DOHH2 (cell line): ENCODE results near the gene PHF13.

Experiments
- H3F3A ChIP-seq: fragments of 200-600 bp; sonication (generic), shearing (Covaris generic); 2 replicates; pipeline ENCODE4 v1.6.0; 2016; ENCODE audit warnings: antibody characterized with exemption, mild to moderate bottlenecking; ENCODE audit not compliant: control insufficient read depth, insufficient read depth
- H3K27ac ChIP-seq: fragments of 200-600 bp; sonication (generic); 2 replicates; pipeline ENCODE4 v1.5.1; 2014; ENCODE audit warnings: low read depth, mild to moderate bottlenecking, low read length, moderate library complexity
- H3K27me3 ChIP-seq: fragments of 200-600 bp; sonication (generic); 2 replicates; pipeline ENCODE4 v1.6.1; 2014; ENCODE audit warnings: mild to moderate bottlenecking, low read length, mixed read lengths; ENCODE audit not compliant: control insufficient read depth
- H3K36me3 ChIP-seq: fragments of 200-600 bp; sonication (generic); 2 replicates; pipeline ENCODE4 v1.6.1; 2014; ENCODE audit warnings: mild to moderate bottlenecking, low read length, moderate library complexity, mixed read lengths; ENCODE audit not compliant: control insufficient read depth
- H3K4me1 ChIP-seq: fragments of 200-600 bp; sonication (generic); 2 replicates; pipeline ENCODE4 v1.6.1; 2014; ENCODE audit warnings: mild to moderate bottlenecking, low read length, mixed read lengths; ENCODE audit not compliant: control insufficient read depth
- H3K4me2 ChIP-seq: fragments of 200-600 bp; sonication (generic); 2 replicates; pipeline ENCODE4 v1.6.0; 2014; ENCODE audit warnings: mild to moderate bottlenecking, low read length, moderate library complexity
- H3K4me3 ChIP-seq: fragments of 200-600 bp; sonication (generic); 2 replicates; pipeline ENCODE4 v1.5.1; 2014; ENCODE audit warnings: mild to moderate bottlenecking, low read length, mixed read lengths
- H3K79me2 ChIP-seq: fragments of 200-600 bp; sonication (generic); 2 replicates; pipeline ENCODE4 v1.6.1; 2014; ENCODE audit warnings: mild to moderate bottlenecking, low read length, mixed read lengths; ENCODE audit not compliant: control insufficient read depth
- H3K9me2 ChIP-seq: fragments of 200-600 bp; sonication (generic); replicated peaks from 2 replicates; pipeline ENCODE4 v1.6.1; 2014; ENCODE audit warnings: mild to moderate bottlenecking, low read length, mixed read lengths; ENCODE audit not compliant: control insufficient read depth
- H3K9me3 ChIP-seq: fragments of 200-600 bp; sonication (generic); 2 replicates; pipeline ENCODE4 v1.6.1; 2014; ENCODE audit warnings: antibody characterized with exemption, low read length, mixed read lengths; ENCODE audit not compliant: control insufficient read depth, insufficient read depth
- H4K20me1 ChIP-seq: fragments of 200-600 bp; sonication (generic); 2 replicates; pipeline ENCODE4 v1.6.0; 2014; ENCODE audit warnings: low read depth, mild to moderate bottlenecking, antibody characterized with exemption, low read length, moderate library complexity; ENCODE audit not compliant: control insufficient read depth, insufficient read depth
- EZH2phosphoT487 ChIP-seq: fragments of 200-600 bp; sonication (generic); IDR thresholded peaks from 2 replicates; pipeline ENCODE4 v1.6.1; 2017; ENCODE audit warnings: borderline replicate concordance, mild to moderate bottlenecking, antibody characterized with exemption, low read length, moderate library complexity, mixed read lengths
- TF ChIP-seq, protein P1 (sequence below): fragments of 200-600 bp; sonication (generic); IDR thresholded peaks from one replicate; pipeline ENCODE4 v1.5.1; 2014; ENCODE audit warnings: antibody characterized with exemption, mild to moderate bottlenecking, low read depth, low read length; ENCODE audit not compliant: poor library complexity, severe bottlenecking

The PHF13 gene

DNA sequence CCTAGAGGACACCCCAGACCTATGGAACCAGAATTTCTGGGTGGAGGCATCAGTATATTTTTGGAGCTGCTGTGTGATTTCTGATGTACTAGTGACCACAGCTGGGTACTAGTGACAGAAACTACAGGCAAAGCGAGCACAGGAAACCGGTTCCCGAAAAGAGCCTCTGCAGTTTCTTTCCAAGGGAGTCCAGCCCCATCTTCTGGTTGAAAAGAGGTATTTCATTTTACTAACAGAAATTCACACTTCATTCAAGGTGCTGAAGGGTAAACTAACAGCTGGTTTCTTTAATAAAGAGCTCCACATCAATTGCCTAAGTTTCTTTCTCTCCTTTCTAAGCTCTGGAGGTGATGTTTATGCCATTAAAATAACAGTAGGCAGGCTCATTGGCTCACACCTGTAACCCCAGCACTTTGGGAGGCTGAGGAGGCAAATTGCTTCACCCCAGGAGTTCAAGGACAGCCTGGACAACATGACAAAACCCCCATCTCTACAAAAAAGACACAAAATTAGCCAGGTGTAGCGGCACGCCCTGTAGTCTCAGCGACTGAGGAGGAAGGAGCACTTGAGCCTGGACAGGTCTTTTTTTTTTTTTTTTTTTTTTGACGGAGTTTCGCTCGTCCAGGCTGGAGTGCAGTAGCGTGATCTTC is 33.1 kb downstream of the PHF13 start:
- no peak for TF ChIP-seq EZH2phosphoT487
- TF ChIP-seq, protein P1, sequence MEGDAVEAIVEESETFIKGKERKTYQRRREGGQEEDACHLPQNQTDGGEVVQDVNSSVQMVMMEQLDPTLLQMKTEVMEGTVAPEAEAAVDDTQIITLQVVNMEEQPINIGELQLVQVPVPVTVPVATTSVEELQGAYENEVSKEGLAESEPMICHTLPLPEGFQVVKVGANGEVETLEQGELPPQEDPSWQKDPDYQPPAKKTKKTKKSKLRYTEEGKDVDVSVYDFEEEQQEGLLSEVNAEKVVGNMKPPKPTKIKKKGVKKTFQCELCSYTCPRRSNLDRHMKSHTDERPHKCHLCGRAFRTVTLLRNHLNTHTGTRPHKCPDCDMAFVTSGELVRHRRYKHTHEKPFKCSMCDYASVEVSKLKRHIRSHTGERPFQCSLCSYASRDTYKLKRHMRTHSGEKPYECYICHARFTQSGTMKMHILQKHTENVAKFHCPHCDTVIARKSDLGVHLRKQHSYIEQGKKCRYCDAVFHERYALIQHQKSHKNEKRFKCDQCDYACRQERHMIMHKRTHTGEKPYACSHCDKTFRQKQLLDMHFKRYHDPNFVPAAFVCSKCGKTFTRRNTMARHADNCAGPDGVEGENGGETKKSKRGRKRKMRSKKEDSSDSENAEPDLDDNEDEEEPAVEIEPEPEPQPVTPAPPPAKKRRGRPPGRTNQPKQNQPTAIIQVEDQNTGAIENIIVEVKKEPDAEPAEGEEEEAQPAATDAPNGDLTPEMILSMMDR, result peak; percentile 61
- H3K27me3 ChIP-seq, result no peaks in the 10 kb centered on the region
- H3K27ac ChIP-seq, result no peak overlapping the region
- H4K20me1 ChIP-seq, result no peaks in the 10 kb centered on the region
- H3K4me2 ChIP-seq, result no peak overlapping the region
- H3K36me3 ChIP-seq, result peaks cover 36% of the 10 kb centered on the region
- H3K4me1 ChIP-seq, result no peaks in the 10 kb centered on the region
- H3F3A ChIP-seq, result no peaks in the 10 kb centered on the region
- H3K9me3 ChIP-seq, result no peaks in the 10 kb centered on the region
- H3K79me2 ChIP-seq, result no peaks in the 10 kb centered on the region
- no peaks in the 10 kb centered on the region for H3K9me2 ChIP-seq
- H3K4me3 ChIP-seq, result no peak overlapping the region

DNA sequence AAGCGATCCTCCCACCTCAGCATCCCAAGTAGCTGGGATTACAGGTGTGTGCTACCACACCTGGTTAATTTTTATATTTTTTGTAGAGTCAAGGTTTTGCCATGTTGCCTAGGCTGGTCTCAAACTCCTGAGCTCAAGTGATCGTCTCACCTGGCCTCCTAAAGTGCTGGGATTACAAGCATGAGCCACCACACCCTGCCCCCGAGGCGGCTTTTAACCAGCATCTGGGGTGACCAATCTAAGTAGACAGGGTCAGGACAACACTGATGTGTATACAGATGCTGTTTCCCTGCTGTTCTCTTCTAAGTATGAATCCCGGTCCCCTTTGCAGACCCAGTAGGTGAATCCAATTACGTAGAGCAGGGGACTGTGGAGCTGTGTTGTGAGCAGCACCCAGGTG is 35.0 kb downstream of the PHF13 start:
- H3K4me2 ChIP-seq, result no peak overlapping the region
- H3K27me3 ChIP-seq, result no peaks in the 10 kb centered on the region
- TF ChIP-seq, protein P1, result no peak
- no peak for TF ChIP-seq EZH2phosphoT487
- no peaks in the 10 kb centered on the region for H3K4me1 ChIP-seq
- no peaks in the 10 kb centered on the region for H3K9me3 ChIP-seq
- no peaks in the 10 kb centered on the region for H3F3A ChIP-seq
- peaks cover 49% of the 10 kb centered on the region for H3K36me3 ChIP-seq
- no peaks in the 10 kb centered on the region for H4K20me1 ChIP-seq
- H3K9me2 ChIP-seq, result no peaks in the 10 kb centered on the region
- no peak overlapping the region for H3K27ac ChIP-seq
- H3K4me3 ChIP-seq, result no peak overlapping the region
- H3K79me2 ChIP-seq, result no peaks in the 10 kb centered on the region

DNA sequence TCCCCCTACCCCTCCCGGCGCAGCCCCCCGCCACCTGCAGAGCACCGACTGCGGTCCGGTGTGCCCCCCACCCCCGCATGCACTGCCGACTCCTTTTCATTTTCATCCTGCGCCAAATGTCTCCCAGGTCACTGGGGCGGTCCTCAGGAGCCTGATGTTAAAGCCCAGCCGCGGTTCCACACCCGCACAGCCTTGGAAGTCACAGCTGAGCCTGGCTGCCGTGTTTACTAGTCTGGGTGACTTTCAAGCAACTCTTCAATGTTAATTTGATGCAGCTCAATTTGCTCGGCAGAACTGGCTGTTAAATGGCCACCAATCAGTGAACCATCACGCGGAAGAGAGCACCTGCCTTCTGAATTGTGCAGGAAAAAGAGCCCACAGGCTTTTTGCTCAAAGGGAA is 38.4 kb downstream of the PHF13 start:
- Histone ChIP-seq H3K27ac (no peak overlapping the region), H3K36me3 (peaks cover 40% of the 10 kb centered on the region), H3F3A (no peaks in the 10 kb centered on the region), H3K4me1 (no peaks in the 10 kb centered on the region), H4K20me1 (no peaks in the 10 kb centered on the region), H3K9me2 (no peaks in the 10 kb centered on the region), H3K79me2 (peaks cover under 1% of the 10 kb centered on the region; the same call in 1 of the 2 replicates), H3K27me3 (no peaks in the 10 kb centered on the region), H3K4me3 (no peak overlapping the region), H3K9me3 (no peaks in the 10 kb centered on the region), H3K4me2 (no peak overlapping the region)
- no peak for TF ChIP-seq EZH2phosphoT487
- TF ChIP-seq, protein P1, result no peak
